Measurements from ENCODE around the gene NUP188. TPM values are rescaled to one million over a fixed set of nuclear protein-coding genes. Genes with fewer than 3 reads are reported as not detected.

Gene NUP188
- total and polyA plus RNA-seq, 2 of the 13 experiments (the other 11 are each of a cell fraction or from before 2014, with no cell fraction given), result 28.0 to 38.5 TPM

DNA sequence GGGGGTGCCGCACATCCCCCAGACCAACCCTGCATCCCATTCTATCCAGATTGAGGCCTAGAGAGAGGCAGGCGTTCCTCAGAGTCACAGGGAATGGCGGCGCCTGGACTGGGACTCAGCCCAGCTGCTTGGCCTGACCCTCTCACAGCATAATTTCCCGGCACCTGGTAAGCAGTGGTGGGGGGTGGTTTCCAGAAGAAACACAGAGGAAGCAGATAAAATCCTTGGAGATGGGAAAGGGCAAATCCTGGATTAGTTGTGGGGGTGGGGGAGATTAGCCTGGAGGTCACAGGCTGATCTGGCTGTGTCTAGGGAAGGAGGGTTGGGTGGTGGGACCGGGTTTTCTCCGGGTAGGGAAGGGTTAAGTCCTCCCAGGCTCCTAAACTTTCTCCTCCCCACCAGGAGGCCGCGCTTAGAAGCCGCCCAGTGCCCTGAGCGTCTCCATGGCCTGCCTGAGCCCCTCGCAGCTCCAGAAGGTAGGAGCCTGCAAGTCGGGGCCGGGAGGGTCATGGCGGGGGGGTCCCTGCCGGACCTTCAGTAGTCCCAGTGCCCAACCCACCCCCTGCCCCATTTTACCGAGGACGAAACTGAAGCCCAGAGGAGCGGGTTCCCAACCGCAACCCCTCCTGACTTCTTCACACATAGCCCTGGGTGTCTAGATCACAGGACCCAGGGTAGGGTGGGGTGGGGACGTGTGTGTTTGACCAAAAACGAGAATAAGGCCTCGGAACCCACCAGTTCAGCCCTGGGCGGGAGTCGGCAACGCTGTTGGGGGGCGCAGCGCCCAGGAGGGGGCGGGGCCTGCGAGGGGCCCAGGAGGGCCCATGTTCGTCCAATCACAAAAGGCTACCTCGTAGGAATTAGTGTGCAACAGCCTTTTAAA is 25.4 kb upstream of the NUP188 start (continued):
- TF ChIP-seq, protein P1, sequence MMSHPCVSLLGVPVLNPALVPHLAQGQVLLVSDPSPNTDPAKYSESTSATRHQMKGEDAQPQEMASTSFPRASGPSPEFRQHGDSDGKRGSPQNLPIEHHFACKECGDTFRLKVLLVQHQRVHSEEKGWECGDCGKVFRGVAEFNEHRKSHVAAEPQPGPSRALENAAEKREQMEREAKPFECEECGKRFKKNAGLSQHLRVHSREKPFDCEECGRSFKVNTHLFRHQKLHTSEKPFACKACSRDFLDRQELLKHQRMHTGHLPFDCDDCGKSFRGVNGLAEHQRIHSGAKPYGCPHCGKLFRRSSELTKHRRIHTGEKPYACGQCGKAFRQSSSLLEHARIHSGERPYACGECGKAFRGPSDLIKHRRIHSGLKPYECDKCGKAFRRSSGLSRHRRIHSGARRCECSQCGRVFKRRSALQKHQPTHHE (CRISPR knock-in tag; IDR thresholded peaks at IDR 0.05; ENCODE audit: borderline replicate concordance), result no peak
- no peak for TF ChIP-seq ZNF747 (CRISPR knock-in tag; IDR thresholded peaks at IDR 0.05; ENCODE audit: borderline replicate concordance)
- no peak for TF ChIP-seq ZNF30 (CRISPR knock-in tag; IDR thresholded peaks at IDR 0.05)
- no peak for TF ChIP-seq ZNF3 (CRISPR knock-in tag; IDR thresholded peaks at IDR 0.05)
- no peak for TF ChIP-seq PHB2 (IDR thresholded peaks at IDR 0.05; ENCODE audit: partially characterized antibody)
- TF ChIP-seq, protein P2, sequence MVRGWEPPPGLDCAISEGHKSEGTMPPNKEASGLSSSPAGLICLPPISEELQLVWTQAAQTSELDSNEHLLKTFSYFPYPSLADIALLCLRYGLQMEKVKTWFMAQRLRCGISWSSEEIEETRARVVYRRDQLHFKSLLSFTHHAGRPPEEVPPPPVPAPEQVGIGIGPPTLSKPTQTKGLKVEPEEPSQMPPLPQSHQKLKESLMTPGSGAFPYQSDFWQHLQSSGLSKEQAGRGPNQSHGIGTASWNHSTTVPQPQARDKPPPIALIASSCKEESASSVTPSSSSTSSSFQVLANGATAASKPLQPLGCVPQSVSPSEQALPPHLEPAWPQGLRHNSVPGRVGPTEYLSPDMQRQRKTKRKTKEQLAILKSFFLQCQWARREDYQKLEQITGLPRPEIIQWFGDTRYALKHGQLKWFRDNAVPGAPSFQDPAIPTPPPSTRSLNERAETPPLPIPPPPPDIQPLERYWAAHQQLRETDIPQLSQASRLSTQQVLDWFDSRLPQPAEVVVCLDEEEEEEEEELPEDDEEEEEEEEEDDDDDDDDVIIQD (CRISPR knock-in tag; IDR thresholded peaks at IDR 0.05; ENCODE audit: low read depth), result no peak
- TF ChIP-seq, protein P3, sequence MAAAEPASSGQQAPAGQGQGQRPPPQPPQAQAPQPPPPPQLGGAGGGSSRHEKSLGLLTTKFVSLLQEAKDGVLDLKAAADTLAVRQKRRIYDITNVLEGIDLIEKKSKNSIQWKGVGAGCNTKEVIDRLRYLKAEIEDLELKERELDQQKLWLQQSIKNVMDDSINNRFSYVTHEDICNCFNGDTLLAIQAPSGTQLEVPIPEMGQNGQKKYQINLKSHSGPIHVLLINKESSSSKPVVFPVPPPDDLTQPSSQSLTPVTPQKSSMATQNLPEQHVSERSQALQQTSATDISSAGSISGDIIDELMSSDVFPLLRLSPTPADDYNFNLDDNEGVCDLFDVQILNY (CRISPR knock-in tag; conservative IDR thresholded peaks at IDR 0.05), result no peak
- TF ChIP-seq TARDBP (CRISPR knock-in tag; IDR thresholded peaks at IDR 0.05), result 0 out of 2 replicates have a peak, but pooled peaks have one; percentile 46
- no peak for TF ChIP-seq ZNF234 (CRISPR knock-in tag; conservative IDR thresholded peaks at IDR 0.05)
- TF ChIP-seq, protein P4, sequence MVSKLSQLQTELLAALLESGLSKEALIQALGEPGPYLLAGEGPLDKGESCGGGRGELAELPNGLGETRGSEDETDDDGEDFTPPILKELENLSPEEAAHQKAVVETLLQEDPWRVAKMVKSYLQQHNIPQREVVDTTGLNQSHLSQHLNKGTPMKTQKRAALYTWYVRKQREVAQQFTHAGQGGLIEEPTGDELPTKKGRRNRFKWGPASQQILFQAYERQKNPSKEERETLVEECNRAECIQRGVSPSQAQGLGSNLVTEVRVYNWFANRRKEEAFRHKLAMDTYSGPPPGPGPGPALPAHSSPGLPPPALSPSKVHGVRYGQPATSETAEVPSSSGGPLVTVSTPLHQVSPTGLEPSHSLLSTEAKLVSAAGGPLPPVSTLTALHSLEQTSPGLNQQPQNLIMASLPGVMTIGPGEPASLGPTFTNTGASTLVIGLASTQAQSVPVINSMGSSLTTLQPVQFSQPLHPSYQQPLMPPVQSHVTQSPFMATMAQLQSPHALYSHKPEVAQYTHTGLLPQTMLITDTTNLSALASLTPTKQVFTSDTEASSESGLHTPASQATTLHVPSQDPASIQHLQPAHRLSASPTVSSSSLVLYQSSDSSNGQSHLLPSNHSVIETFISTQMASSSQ (IDR thresholded peaks at IDR 0.05; ENCODE audit: low read depth), result no peak
- TF ChIP-seq, protein P4 (CRISPR knock-in tag; IDR thresholded peaks at IDR 0.05; ENCODE audit: borderline replicate concordance), result 0 out of 2 replicates have a peak, but pooled peaks have one; percentile 15
- TF ChIP-seq ZNF720 (CRISPR knock-in tag; IDR thresholded peaks at IDR 0.05), result no peak
- 0 out of 2 replicates have a peak, but pooled peaks have one; percentile 18 for TF ChIP-seq MED1 (CRISPR knock-in tag; IDR thresholded peaks at IDR 0.05)
- no peak for TF ChIP-seq TOE1 (CRISPR knock-in tag; IDR thresholded peaks at IDR 0.05)
- no peak for TF ChIP-seq PCBP2 (optimal IDR thresholded peaks at IDR 0.05; ENCODE audit: low read depth, low read length, poor library complexity, severe bottlenecking)
- no peak for TF ChIP-seq NKX3-1 (CRISPR knock-in tag; IDR thresholded peaks at IDR 0.05)
- TF ChIP-seq NR1H2 (CRISPR knock-in tag; IDR thresholded peaks at IDR 0.05; ENCODE audit: borderline replicate concordance, low read depth), result no peak
- TF ChIP-seq FOSL2 (CRISPR knock-in tag; IDR thresholded peaks at IDR 0.05), result no peak
- TF ChIP-seq ZNF556 (CRISPR knock-in tag; IDR thresholded peaks at IDR 0.05; ENCODE audit: borderline replicate concordance), result no peak
- TF ChIP-seq, protein P5, sequence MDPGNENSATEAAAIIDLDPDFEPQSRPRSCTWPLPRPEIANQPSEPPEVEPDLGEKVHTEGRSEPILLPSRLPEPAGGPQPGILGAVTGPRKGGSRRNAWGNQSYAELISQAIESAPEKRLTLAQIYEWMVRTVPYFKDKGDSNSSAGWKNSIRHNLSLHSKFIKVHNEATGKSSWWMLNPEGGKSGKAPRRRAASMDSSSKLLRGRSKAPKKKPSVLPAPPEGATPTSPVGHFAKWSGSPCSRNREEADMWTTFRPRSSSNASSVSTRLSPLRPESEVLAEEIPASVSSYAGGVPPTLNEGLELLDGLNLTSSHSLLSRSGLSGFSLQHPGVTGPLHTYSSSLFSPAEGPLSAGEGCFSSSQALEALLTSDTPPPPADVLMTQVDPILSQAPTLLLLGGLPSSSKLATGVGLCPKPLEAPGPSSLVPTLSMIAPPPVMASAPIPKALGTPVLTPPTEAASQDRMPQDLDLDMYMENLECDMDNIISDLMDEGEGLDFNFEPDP (CRISPR knock-in tag; conservative IDR thresholded peaks at IDR 0.05), result no peak
- no peak for TF ChIP-seq ARID2 (CRISPR knock-in tag; IDR thresholded peaks at IDR 0.05; ENCODE audit: borderline replicate concordance)

All from HepG2 (cell line).